ENCODE measurements around the gene FBXW9.

- no peak for TF ChIP-seq CTCF (conservative IDR thresholded peaks at IDR 0.05; ENCODE audit: low read depth, low read length)
- no peak for TF ChIP-seq EZH2 (IDR thresholded peaks at IDR 0.05; ENCODE audit: borderline replicate concordance, low read depth, low read length, poor library complexity, severe bottlenecking)
Observed at GRCh38 chr19:12715929-12716328, 19.5 kb upstream of the FBXW9 start.
